ENCODE results near the gene DBN1. TPM values are rescaled to one million over a fixed set of nuclear protein-coding genes. Genes with fewer than 3 reads are reported as not detected.
"Not testable (repeated sequence)": the region's sequence is repeated elsewhere in the genome, so short reads cannot be mapped to it uniquely, and the experiment has no call there.

The DBN1 gene
- total RNA-seq, 4 donors from 2014 or later = 30.6 to 107 (median 82.7) TPM

- Histone ChIP-seq H3K27ac (peak overlapping the region; percentile 97 to 98), H3K9me3 (no peaks in the 10 kb centered on the region), H3K27me3 (no peaks in the 10 kb centered on the region), H3K4me3 (no peak overlapping the region), H3K36me3 (no peaks in the 10 kb centered on the region), H3K4me1 (peaks cover 11 to 37% of the 10 kb centered on the region in 2 donors)
- TF ChIP-seq POLR2A (IDR thresholded peaks at IDR 0.05) = no peak
- TF ChIP-seq, protein P1, sequence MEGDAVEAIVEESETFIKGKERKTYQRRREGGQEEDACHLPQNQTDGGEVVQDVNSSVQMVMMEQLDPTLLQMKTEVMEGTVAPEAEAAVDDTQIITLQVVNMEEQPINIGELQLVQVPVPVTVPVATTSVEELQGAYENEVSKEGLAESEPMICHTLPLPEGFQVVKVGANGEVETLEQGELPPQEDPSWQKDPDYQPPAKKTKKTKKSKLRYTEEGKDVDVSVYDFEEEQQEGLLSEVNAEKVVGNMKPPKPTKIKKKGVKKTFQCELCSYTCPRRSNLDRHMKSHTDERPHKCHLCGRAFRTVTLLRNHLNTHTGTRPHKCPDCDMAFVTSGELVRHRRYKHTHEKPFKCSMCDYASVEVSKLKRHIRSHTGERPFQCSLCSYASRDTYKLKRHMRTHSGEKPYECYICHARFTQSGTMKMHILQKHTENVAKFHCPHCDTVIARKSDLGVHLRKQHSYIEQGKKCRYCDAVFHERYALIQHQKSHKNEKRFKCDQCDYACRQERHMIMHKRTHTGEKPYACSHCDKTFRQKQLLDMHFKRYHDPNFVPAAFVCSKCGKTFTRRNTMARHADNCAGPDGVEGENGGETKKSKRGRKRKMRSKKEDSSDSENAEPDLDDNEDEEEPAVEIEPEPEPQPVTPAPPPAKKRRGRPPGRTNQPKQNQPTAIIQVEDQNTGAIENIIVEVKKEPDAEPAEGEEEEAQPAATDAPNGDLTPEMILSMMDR (IDR thresholded peaks at IDR 0.05) = no peak
- intact Hi-C loops (cut with DNase I; ENCODE audit: low total_unique reads) = no loop called here
- no peak for DNase-seq
Observed at GRCh38 chr5:177489119-177489716, 15.8 kb upstream of the DBN1 start.

GRCh38 chr5:177487975-177488374, 14.5 kb upstream of the DBN1 start:
- intact Hi-C loops (cut with DNase I; ENCODE audit: low total_unique reads) = no loop called here
- Histone ChIP-seq H3K4me1 (peaks cover 3 to 29% of the 10 kb centered on the region in 2 donors), H3K27me3 (no peaks in the 10 kb centered on the region), H3K27ac (no peak overlapping the region), H3K36me3 (no peaks in the 10 kb centered on the region), H3K4me3 (no peak overlapping the region), H3K9me3 (no peaks in the 10 kb centered on the region)
- TF ChIP-seq POLR2A (IDR thresholded peaks at IDR 0.05) = no peak
- TF ChIP-seq, protein P1 (IDR thresholded peaks at IDR 0.05) = no peak
- no peak for DNase-seq

DNA sequence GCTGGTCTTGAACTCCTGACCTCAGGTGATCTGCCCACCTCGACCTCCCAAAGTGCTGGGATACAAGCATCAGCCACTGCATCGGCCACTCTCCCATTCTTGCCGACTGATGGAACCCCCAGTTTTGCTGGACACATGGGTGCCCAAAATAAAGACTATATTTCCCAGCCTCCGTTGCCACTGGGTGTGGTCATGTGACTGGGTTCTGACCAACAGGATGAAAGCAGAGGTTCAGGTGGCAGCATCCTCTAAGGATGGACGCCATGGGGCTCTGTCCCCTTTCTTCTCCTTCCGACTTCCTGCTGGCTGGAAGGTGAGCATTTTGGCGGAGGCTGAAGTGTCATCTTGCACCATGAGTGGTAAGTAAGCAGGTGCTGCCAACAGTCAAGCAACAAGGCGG, 13.7 kb upstream of the DBN1 start:
- no peak for DNase-seq
- Histone ChIP-seq H3K27ac (no peak overlapping the region), H3K27me3 (no peaks in the 10 kb centered on the region), H3K9me3 (no peaks in the 10 kb centered on the region), H3K36me3 (no peaks in the 10 kb centered on the region), H3K4me3 (no peak overlapping the region), H3K4me1 (peaks cover 3 to 23% of the 10 kb centered on the region in 2 donors)
- no peak for TF ChIP-seq POLR2A (IDR thresholded peaks at IDR 0.05)
- TF ChIP-seq, protein P1 (IDR thresholded peaks at IDR 0.05) = no peak
- intact Hi-C loops (cut with DNase I; ENCODE audit: low total_unique reads) = no loop called here

DNA sequence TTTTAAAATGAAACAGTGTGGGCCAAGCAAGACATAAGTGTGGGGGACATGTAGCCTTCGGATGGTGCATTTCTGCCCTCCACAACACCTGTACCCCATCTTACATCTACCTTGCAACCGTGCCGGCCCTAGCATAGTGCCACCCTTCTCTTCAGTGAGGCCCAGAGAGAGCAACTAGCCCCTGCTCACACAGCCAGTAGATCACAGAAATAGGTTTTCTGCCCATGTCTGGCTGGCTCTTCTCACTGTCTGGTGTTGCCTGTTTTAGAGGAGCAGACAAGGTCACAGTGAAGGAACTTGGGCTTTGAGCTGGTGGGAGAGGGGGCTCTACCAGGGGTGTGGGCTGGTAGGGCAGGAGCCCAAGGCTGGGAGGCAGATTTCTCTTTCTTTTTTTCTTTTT, 12.8 kb upstream of the DBN1 start:
- DNase-seq = no peak
- intact Hi-C loops (cut with DNase I; ENCODE audit: low total_unique reads) = no loop called here
- Histone ChIP-seq H3K4me1 (peaks cover 3 to 17% of the 10 kb centered on the region in 2 donors), H3K27ac (no peak overlapping the region), H3K4me3 (no peak overlapping the region), H3K36me3 (no peaks in the 10 kb centered on the region), H3K9me3 (no peaks in the 10 kb centered on the region), H3K27me3 (no peaks in the 10 kb centered on the region)
- TF ChIP-seq, protein P1 (IDR thresholded peaks at IDR 0.05) = no peak
- TF ChIP-seq POLR2A (IDR thresholded peaks at IDR 0.05) = no peak

- H3K9me3 ChIP-seq; H3K4me3 ChIP-seq; intact Hi-C loops (cut with DNase I; ENCODE audit: low total_unique reads); H3K36me3 ChIP-seq; DNase-seq; H3K27me3 ChIP-seq: not testable (repeated sequence)
- Histone ChIP-seq H3K4me1 (peaks cover 3 to 17% of the 10 kb centered on the region in 2 donors), H3K27ac (peak overlapping the region; percentile 18 to 61)
Observed at GRCh38 chr5:177485753-177486152, 12.3 kb upstream of the DBN1 start.
